Type B pancreatic cell (in vitro differentiated cells): ENCODE measurements around the gene TMEM158. TPM values are rescaled to one million over a fixed set of nuclear protein-coding genes. Genes with fewer than 3 reads are reported as not detected.

Experiments
- DNase-seq: peaks from one replicate; pipeline ENCODE4 v3.0.0; 2021; ENCODE audit warnings: mixed read lengths; ENCODE audit not compliant: unreplicated experiment; ENCODE audit errors: extremely low spot score
- H3K27ac Mint-ChIP-seq: 2 replicates; pipeline ENCODE4 v1.8.0; 2021; ENCODE audit warnings: mild to moderate bottlenecking, mixed read lengths
- H3K27me3 Mint-ChIP-seq: 2 replicates; pipeline ENCODE4 v1.8.0; 2021; ENCODE audit warnings: mixed read lengths
- H3K36me3 Mint-ChIP-seq: 2 replicates; pipeline ENCODE4 v1.8.0; 2021; ENCODE audit warnings: mixed read lengths
- H3K4me1 Mint-ChIP-seq: one replicate; pipeline ENCODE4 v1.8.0; 2021; ENCODE audit warnings: mixed read lengths; ENCODE audit not compliant: unreplicated experiment
- H3K4me3 Mint-ChIP-seq: 2 replicates; pipeline ENCODE4 v1.8.0; 2021; ENCODE audit warnings: mild to moderate bottlenecking, mixed read lengths
- H3K9me3 Mint-ChIP-seq: 2 replicates; pipeline ENCODE4 v1.8.0; 2021; ENCODE audit warnings: mixed read lengths
- CTCF ChIP-seq: fragments of 200-600 bp; sonication (generic); conservative IDR thresholded peaks from 2 replicates; pipeline ENCODE4 v1.5.0; 2021; ENCODE audit warnings: antibody characterized with exemption, mild to moderate bottlenecking
- total RNA-seq: library from RNA; stranded (reverse); gene quantifications from 2 replicates; pipeline ENCODE4 v1.2.1, GENCODE V29; 2021; ENCODE audit warnings: low replicate concordance

Gene TMEM158
- total RNA-seq, 1 donor from 2014 or later, result 8.9 TPM

GRCh38 chr3:45241206-45241605 is 15.1 kb upstream of the TMEM158 start:
- no peaks in the 10 kb centered on the region for H3K9me3 Mint-ChIP-seq
- H3K4me3 Mint-ChIP-seq, result no peak overlapping the region
- no peak overlapping the region for H3K27ac Mint-ChIP-seq
- H3K27me3 Mint-ChIP-seq, result peaks cover 7% of the 10 kb centered on the region
- no peaks in the 10 kb centered on the region for H3K4me1 Mint-ChIP-seq
- H3K36me3 Mint-ChIP-seq, result no peaks in the 10 kb centered on the region
- no peak for TF ChIP-seq CTCF
- no peak for DNase-seq

GRCh38 chr3:45240292-45240691 is 14.2 kb upstream of the TMEM158 start:
- Mint-ChIP-seq H3K36me3 (no peaks in the 10 kb centered on the region), H3K27ac (no peak overlapping the region), H3K4me1 (no peaks in the 10 kb centered on the region), H3K9me3 (no peaks in the 10 kb centered on the region), H3K27me3 (peaks cover 7% of the 10 kb centered on the region), H3K4me3 (no peak overlapping the region)
- no peak for TF ChIP-seq CTCF
- no peak for DNase-seq

GRCh38 chr3:45239254-45239653 is 13.2 kb upstream of the TMEM158 start:
- peaks cover 3% of the 10 kb centered on the region for H3K27me3 Mint-ChIP-seq
- H3K4me3 Mint-ChIP-seq, result no peak overlapping the region
- no peak for DNase-seq
- no peaks in the 10 kb centered on the region for H3K36me3 Mint-ChIP-seq
- H3K4me1 Mint-ChIP-seq, result no peaks in the 10 kb centered on the region
- H3K9me3 Mint-ChIP-seq, result no peaks in the 10 kb centered on the region
- TF ChIP-seq CTCF, result no peak
- no peak overlapping the region for H3K27ac Mint-ChIP-seq

GRCh38 chr3:45236964-45237363 is 10.9 kb upstream of the TMEM158 start:
- H3K4me1 Mint-ChIP-seq, result no peaks in the 10 kb centered on the region
- no peaks in the 10 kb centered on the region for H3K36me3 Mint-ChIP-seq
- no peaks in the 10 kb centered on the region for H3K9me3 Mint-ChIP-seq
- no peak for DNase-seq
- peaks cover 19% of the 10 kb centered on the region for H3K27me3 Mint-ChIP-seq
- H3K4me3 Mint-ChIP-seq, result no peak overlapping the region
- TF ChIP-seq CTCF, result no peak
- no peak overlapping the region for H3K27ac Mint-ChIP-seq

- no peak for DNase-seq
- TF ChIP-seq CTCF, result no peak
- Mint-ChIP-seq H3K4me1 (no peaks in the 10 kb centered on the region), H3K36me3 (no peaks in the 10 kb centered on the region), H3K9me3 (no peaks in the 10 kb centered on the region), H3K27ac (no peak overlapping the region), H3K27me3 (peaks cover 29% of the 10 kb centered on the region), H3K4me3 (no peak overlapping the region)
Measured at GRCh38 chr3:45235409-45235808, 9.3 kb upstream of the TMEM158 start.

GRCh38 chr3:45234250-45234649 is 8.2 kb upstream of the TMEM158 start:
- peaks cover 37% of the 10 kb centered on the region for H3K27me3 Mint-ChIP-seq
- DNase-seq, result no peak
- H3K27ac Mint-ChIP-seq, result no peak overlapping the region
- no peaks in the 10 kb centered on the region for H3K4me1 Mint-ChIP-seq
- H3K4me3 Mint-ChIP-seq, result no peak overlapping the region
- H3K9me3 Mint-ChIP-seq, result no peaks in the 10 kb centered on the region
- no peak for TF ChIP-seq CTCF
- no peaks in the 10 kb centered on the region for H3K36me3 Mint-ChIP-seq
